Astrocyte (in vitro differentiated cells and primary cell): ENCODE results near the gene SLC25A12. TPM values are rescaled to one million over a fixed set of nuclear protein-coding genes. Genes with fewer than 3 reads are reported as not detected.
A peak's percentile ranks its signal among the peaks of the same experiment; 100 is the strongest.
"Not testable (repeated sequence)": the region's sequence is repeated elsewhere in the genome, so short reads cannot be mapped to it uniquely, and the experiment has no call there.

Experiments used
- DNase-seq: peaks from one replicate; pipeline ENCODE4 v3.0.0-alpha.2; 2010; ENCODE audit warnings: low read depth
- FAIRE-seq: peaks from 2 replicates; lab custom pipeline; 2011; peaks lifted over from hg19 to GRCh38; lab: Jason Lieb, UNC
- H2AFZ ChIP-seq: 2 replicates; pipeline ENCODE4 v1.6.0; 2012; ENCODE audit warnings: low read depth, low read length, inconsistent platforms
- H3K27ac ChIP-seq: 2 replicates; pipeline ENCODE4 v1.5.1; 2011; ENCODE audit warnings: low read depth, low read length, inconsistent platforms
- H3K27me3 ChIP-seq: 2 replicates; pipeline ENCODE4 v1.6.0; 2011; ENCODE audit warnings: low read length, inconsistent platforms; ENCODE audit not compliant: insufficient read depth
- H3K36me3 ChIP-seq: 2 replicates; pipeline ENCODE4 v1.5.1; 2011; ENCODE audit warnings: low read length, inconsistent platforms; ENCODE audit not compliant: insufficient read depth
- H3K4me1 ChIP-seq: 2 replicates; pipeline ENCODE4 v1.5.1; 2011; ENCODE audit warnings: low read length, inconsistent platforms; ENCODE audit not compliant: insufficient read depth
- H3K4me2 ChIP-seq: 2 replicates; pipeline ENCODE4 v1.6.0; 2012; ENCODE audit warnings: low read length, inconsistent platforms
- H3K4me3 ChIP-seq: 2 replicates; pipeline ENCODE4 v1.5.1; 2011; ENCODE audit warnings: low read depth, mild to moderate bottlenecking, low read length, inconsistent platforms; ENCODE audit not compliant: insufficient read depth
- H3K79me2 ChIP-seq: 2 replicates; pipeline ENCODE4 v1.6.0; 2012; ENCODE audit warnings: mild to moderate bottlenecking, low read length, inconsistent platforms; ENCODE audit not compliant: insufficient read depth
- H3K9ac ChIP-seq: 2 replicates; pipeline ENCODE4 v1.6.0; 2012; ENCODE audit warnings: mild to moderate bottlenecking, low read length, inconsistent platforms
- H3K9me3 ChIP-seq: 2 replicates; pipeline ENCODE4 v1.5.1; 2012; ENCODE audit warnings: low read depth, mild to moderate bottlenecking, low read length, inconsistent platforms; ENCODE audit not compliant: insufficient read depth
- H4K20me1 ChIP-seq: 2 replicates; pipeline ENCODE4 v1.6.0; 2012; ENCODE audit warnings: low read length, inconsistent platforms; ENCODE audit not compliant: insufficient read depth
- H3K27ac Mint-ChIP-seq: one replicate; pipeline ENCODE4 v1.8.0; 2021; ENCODE audit warnings: mild to moderate bottlenecking, mixed read lengths; ENCODE audit not compliant: unreplicated experiment
- H3K27me3 Mint-ChIP-seq: one replicate; pipeline ENCODE4 v1.8.0; 2021; ENCODE audit warnings: low read depth, mixed read lengths; ENCODE audit not compliant: unreplicated experiment
- H3K36me3 Mint-ChIP-seq: one replicate; pipeline ENCODE4 v1.8.0; 2021; ENCODE audit warnings: low read depth, mixed read lengths; ENCODE audit not compliant: unreplicated experiment
- H3K4me1 Mint-ChIP-seq: one replicate; pipeline ENCODE4 v1.8.0; 2021; ENCODE audit warnings: low read depth, mixed read lengths; ENCODE audit not compliant: unreplicated experiment
- H3K4me3 Mint-ChIP-seq: one replicate; pipeline ENCODE4 v1.8.0; 2021; ENCODE audit warnings: mild to moderate bottlenecking, moderate library complexity, mixed read lengths; ENCODE audit not compliant: unreplicated experiment
- H3K9me3 Mint-ChIP-seq: one replicate; pipeline ENCODE4 v1.8.0; 2021; ENCODE audit warnings: mild to moderate bottlenecking, mixed read lengths; ENCODE audit not compliant: unreplicated experiment
- EZH2 ChIP-seq: IDR thresholded peaks from 2 replicates; pipeline ENCODE4 v1.6.1; 2012; ENCODE audit warnings: mild to moderate bottlenecking, low read length, inconsistent platforms; ENCODE audit not compliant: insufficient read depth
- total RNA-seq: library from RNA; stranded (reverse); gene quantifications from 2 replicates; pipeline ENCODE4 v1.2.1, GENCODE V29; 2021
- TF ChIP-seq, protein P1 (sequence below): IDR thresholded peaks from 2 replicates; pipeline ENCODE4 v1.5.1; 2011; ENCODE audit warnings: low read depth, mild to moderate bottlenecking, inconsistent platforms, low read length, moderate library complexity; ENCODE audit not compliant: insufficient read depth

The SLC25A12 gene
- total RNA-seq, 1 donor from 2014 or later: 18.1 TPM

DNA sequence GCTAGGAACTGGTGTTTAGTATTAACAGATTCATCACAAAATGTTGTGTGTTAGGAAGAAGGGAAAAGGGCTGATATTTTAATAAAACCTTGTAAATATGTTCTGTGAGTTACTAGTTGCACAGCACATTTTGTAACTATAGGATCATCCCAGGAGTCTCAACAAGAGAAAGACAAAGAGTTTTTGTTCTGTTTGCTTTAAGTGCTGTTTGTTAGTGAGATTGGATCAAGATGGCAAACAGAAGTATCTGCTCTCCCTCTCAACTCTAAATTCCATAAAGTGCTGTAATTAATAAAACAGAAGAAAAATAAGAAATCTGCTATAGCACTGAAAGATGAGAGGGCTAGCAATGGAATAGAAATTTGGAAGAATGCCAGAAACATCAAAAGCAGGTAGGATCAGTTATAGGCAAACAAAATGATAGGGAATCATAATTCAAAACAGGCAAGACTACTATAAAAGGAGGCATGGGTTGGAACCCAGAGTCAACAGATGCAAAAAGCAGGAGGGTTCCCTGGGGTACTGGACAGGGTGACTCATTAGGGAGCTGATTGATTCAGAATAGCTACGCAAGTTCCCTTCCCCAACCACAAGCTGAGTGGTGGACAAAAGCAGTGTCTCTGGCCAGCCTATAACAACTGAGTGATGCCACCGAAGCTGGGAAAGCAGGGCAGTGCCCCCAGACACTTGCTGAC lies 131.0 kb downstream of the SLC25A12 start:
- Histone ChIP-seq H3K79me2 (no peaks in the 10 kb centered on the region), H2AFZ (no peak overlapping the region), H3K27ac (no peak overlapping the region), H3K36me3 (peaks cover 10% of the 10 kb centered on the region), H3K9ac (no peak overlapping the region), H3K4me3 (no peak overlapping the region), H3K4me2 (no peak overlapping the region), H3K9me3 (no peaks in the 10 kb centered on the region), H3K27me3 (no peaks in the 10 kb centered on the region), H3K4me1 (peaks cover 7% of the 10 kb centered on the region), H4K20me1 (no peaks in the 10 kb centered on the region)
- FAIRE-seq: no peak
- TF ChIP-seq, protein P1, sequence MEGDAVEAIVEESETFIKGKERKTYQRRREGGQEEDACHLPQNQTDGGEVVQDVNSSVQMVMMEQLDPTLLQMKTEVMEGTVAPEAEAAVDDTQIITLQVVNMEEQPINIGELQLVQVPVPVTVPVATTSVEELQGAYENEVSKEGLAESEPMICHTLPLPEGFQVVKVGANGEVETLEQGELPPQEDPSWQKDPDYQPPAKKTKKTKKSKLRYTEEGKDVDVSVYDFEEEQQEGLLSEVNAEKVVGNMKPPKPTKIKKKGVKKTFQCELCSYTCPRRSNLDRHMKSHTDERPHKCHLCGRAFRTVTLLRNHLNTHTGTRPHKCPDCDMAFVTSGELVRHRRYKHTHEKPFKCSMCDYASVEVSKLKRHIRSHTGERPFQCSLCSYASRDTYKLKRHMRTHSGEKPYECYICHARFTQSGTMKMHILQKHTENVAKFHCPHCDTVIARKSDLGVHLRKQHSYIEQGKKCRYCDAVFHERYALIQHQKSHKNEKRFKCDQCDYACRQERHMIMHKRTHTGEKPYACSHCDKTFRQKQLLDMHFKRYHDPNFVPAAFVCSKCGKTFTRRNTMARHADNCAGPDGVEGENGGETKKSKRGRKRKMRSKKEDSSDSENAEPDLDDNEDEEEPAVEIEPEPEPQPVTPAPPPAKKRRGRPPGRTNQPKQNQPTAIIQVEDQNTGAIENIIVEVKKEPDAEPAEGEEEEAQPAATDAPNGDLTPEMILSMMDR: no peak
- no peak for TF ChIP-seq EZH2
- Mint-ChIP-seq H3K4me3 (no peak overlapping the region), H3K27me3 (no peaks in the 10 kb centered on the region), H3K4me1 (peaks cover 16% of the 10 kb centered on the region), H3K36me3 (peaks cover 23% of the 10 kb centered on the region), H3K27ac (peak overlapping the region; percentile 91), H3K9me3 (no peaks in the 10 kb centered on the region)
- DNase-seq: peak; percentile 53

DNA sequence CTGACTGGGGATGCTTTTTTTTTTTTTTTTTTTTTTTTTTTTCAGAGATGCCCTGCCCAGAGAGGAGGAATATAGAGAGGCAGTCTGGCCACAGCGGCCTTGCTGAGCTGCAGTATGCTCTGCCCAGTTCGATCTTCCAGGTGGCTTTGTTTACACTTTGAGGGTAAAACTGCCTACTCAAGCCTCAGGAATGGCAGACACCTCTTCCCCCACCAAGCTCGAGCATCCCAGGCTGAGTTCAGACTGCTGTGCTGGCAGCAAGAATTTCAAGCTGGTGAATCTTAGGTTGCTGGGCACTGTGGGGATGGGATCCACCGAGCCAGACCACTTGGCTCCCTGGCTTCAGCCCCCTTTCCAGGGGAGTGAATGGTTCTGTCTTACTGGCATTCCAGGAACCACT lies 132.9 kb downstream of the SLC25A12 start:
- H3K36me3 ChIP-seq, H3K4me3 ChIP-seq, H3K27me3 Mint-ChIP-seq, H3K4me1 ChIP-seq, H3K79me2 ChIP-seq, H3K9me3 Mint-ChIP-seq, H3K9ac ChIP-seq, H3K27me3 ChIP-seq, H3K27ac ChIP-seq, H4K20me1 ChIP-seq, H3K4me2 ChIP-seq, H3K4me3 Mint-ChIP-seq, FAIRE-seq, H2AFZ ChIP-seq, H3K9me3 ChIP-seq: not testable (repeated sequence)
- peaks cover 25% of the 10 kb centered on the region for H3K36me3 Mint-ChIP-seq
- peaks cover 16% of the 10 kb centered on the region for H3K4me1 Mint-ChIP-seq
- peak overlapping the region; percentile 41 for H3K27ac Mint-ChIP-seq
- DNase-seq: peak; percentile 25

DNA sequence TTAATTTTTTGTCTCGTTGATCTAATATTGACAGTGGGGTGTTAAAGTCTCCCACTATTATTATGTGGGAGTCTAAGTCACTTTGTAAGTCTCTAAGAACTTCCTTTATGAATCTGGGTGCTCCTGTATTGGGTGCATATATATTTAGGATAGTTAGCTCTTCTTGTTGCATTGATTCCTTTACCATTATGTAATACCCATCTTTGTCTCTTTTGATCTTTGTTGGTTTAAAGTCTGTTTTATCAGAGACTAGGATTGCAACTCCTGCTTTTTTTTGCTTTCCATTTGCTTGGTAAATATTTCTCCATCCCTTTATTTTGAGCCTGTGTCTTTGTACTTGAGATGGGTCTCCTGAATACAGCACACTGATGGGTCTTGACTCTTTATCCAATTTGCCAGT lies 135.3 kb downstream of the SLC25A12 start:
- not testable (repeated sequence) for H3K4me3 Mint-ChIP-seq

More for the DNA sequence above, 135.3 kb downstream of the SLC25A12 start:
- H3K4me1 ChIP-seq, H3K9me3 ChIP-seq, H4K20me1 ChIP-seq, H3K27ac Mint-ChIP-seq, H3K9me3 Mint-ChIP-seq, H3K27ac ChIP-seq, H3K4me2 ChIP-seq, H3K79me2 ChIP-seq, H3K27me3 ChIP-seq, FAIRE-seq, H3K27me3 Mint-ChIP-seq, H2AFZ ChIP-seq, H3K4me3 ChIP-seq, DNase-seq, H3K9ac ChIP-seq: not testable (repeated sequence)
- peaks cover 22% of the 10 kb centered on the region for H3K4me1 Mint-ChIP-seq
- peaks cover 12% of the 10 kb centered on the region for H3K36me3 ChIP-seq
- H3K36me3 Mint-ChIP-seq: peaks cover 35% of the 10 kb centered on the region
